Hepatocyte (in vitro differentiated cells): ENCODE data around the gene TRIM44.

ENCODE experiments used
- EZH2 ChIP-seq: fragments of 200-600 bp; sonication (generic); IDR thresholded peaks from 2 replicates; pipeline ENCODE4 v1.6.1; 2016; ENCODE audit warnings: antibody characterized with exemption, mild to moderate bottlenecking, borderline replicate concordance
- TF ChIP-seq, protein P1 (sequence below): fragments of 200-600 bp; sonication (generic); IDR thresholded peaks from 2 replicates; pipeline ENCODE4 v1.5.1; 2016; ENCODE audit warnings: antibody characterized with exemption, mild to moderate bottlenecking; ENCODE audit not compliant: poor library complexity

DNA sequence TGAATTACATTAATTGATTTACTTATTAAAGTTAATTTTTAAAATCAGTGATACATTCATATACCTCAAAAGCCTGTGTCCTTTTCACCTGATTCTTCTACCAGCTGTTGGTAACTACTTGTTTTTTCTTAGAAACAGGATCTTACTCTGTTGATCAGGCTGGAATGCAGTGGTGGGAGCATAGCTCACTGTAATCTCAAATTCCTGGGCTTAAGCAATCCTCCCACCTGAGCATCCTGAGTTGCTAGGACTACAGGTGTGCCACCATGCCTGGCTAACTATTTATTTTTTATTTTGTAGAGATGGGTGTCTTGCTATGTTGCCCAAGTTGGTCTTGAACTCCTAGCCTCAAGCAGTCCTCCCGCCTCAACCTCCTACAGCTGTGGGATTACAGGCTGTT is 4.7 kb downstream of the TRIM44 start:
- TF ChIP-seq, protein P1, sequence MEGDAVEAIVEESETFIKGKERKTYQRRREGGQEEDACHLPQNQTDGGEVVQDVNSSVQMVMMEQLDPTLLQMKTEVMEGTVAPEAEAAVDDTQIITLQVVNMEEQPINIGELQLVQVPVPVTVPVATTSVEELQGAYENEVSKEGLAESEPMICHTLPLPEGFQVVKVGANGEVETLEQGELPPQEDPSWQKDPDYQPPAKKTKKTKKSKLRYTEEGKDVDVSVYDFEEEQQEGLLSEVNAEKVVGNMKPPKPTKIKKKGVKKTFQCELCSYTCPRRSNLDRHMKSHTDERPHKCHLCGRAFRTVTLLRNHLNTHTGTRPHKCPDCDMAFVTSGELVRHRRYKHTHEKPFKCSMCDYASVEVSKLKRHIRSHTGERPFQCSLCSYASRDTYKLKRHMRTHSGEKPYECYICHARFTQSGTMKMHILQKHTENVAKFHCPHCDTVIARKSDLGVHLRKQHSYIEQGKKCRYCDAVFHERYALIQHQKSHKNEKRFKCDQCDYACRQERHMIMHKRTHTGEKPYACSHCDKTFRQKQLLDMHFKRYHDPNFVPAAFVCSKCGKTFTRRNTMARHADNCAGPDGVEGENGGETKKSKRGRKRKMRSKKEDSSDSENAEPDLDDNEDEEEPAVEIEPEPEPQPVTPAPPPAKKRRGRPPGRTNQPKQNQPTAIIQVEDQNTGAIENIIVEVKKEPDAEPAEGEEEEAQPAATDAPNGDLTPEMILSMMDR, result no peak
- TF ChIP-seq EZH2, result no peak
